Amniotic stem cell (primary cell): ENCODE measurements around the gene TKT.

Source experiments
- DNase-seq: peaks from one replicate; lab custom pipeline; 2025; lab: John Stamatoyannopoulos, UW

Gene TKT

DNA sequence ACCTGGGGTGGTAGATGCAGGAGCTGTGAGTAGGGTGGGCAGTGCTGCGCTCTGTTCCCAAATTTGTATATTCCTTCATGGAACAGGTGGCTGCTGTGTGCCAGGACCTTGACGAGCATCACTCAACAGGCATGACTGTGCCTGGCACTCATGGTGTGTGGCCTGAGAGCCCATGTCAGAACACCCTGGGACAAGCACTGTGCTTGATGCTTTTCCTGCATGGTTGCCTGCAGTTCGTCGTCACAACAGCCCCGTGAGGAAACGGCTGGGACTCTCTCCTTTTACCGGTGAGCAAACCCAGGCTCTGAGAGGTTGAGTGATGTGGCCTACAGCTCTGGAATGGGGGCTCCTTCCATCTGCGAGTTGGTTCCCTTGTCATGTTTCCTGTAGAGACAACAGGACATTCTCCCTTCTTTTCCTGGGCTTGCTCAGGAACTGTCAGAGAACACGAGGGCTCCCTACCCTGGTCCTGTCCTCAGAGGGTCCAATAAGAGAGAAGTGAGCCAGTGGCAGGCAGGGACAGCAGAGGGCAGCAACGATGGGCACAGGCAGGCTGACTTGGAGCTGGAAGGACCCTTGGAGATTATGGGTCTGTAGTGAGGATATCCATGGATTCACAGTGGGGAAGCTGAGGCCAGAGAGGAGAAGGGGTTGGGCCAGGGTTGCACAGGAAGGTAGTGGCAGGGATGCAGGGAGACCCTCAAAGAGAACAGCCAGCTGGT lies 57.4 kb downstream of the TKT start:
- no peak for DNase-seq

DNA sequence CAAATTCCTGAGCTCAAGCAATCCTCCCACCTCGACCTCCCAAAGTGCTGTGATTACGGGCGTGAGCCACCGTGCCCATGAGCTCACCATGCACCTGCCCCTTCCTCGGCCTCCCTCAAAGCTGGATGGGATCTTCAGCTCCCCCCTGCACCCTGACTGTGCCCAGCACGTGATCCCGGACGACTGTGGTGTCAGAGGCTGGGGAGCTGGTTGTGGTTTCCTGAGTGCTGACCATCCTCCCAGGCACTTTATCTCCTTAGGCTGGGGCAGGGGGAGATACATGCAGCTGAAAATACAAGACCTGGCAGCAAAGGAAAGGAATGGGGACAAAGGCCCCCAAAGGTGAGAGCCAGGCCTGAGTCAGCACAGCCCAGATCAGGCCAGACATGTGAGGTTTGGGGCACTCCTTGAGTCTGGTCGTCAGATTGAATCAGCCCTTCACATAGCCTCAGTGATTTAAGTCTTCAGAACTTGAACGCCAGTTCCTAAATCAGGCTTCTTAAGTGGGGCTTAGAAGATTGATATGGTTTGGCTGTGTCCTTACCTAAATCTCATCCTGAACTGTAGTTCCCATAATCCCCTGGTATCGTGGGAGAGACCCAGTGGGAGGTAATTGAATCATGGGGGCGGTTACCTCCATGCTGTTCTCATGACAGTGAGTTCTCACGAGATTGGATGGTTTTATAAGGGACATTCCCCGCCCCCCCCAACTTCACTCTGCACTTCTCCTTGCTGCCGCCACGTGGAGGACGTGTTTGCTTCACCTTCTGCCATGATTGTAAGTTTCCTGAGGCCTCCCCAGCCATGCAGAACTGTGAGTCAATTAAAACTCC lies 59.0 kb downstream of the TKT start:
- DNase-seq = no peak

DNA sequence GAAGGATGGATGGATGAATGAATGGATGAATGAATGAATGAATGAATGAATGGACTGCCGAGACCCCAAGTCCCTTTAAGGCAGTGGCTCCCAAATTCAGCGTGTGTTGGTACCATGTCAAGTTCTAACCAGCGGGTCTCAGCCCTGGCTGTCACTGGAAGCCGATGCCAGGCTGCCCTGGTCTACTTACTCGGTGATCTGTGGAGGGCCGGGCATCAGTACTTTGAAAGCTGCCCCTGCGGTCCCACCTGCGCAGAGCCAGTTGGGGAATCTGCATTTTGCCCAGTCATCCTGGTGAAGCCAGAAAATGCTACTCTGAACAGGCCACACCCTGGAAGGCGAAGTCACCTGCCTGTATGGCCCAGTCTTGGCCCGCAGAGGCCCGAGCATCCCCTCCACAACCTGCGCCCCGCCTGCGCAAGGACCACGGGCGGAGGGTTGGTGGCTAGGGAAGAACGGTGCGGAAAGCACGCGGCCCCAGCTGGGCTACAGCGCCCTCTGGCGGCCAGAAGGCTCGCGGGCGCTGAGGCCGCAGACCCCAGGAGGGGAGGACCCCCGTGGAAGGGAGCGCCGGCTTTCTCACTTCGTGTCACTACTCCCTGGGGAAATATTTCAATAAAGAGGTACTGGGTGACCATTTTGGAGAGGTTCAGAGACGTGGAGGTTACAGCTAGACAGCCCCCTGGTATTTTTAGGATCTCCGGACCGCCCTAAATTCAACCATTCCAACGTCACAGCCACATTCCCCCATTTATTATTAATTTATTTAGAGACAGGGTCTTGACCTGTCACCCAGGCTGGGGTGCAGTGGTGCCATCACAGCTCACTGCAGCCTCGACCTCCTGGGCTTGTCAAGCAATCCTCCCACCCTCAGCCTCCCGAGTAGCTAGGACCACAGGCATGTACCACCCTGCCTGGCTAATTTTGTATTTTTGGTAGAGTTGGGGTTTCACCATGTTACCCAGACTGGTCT lies 59.9 kb downstream of the TKT start:
- DNase-seq = no peak

DNA sequence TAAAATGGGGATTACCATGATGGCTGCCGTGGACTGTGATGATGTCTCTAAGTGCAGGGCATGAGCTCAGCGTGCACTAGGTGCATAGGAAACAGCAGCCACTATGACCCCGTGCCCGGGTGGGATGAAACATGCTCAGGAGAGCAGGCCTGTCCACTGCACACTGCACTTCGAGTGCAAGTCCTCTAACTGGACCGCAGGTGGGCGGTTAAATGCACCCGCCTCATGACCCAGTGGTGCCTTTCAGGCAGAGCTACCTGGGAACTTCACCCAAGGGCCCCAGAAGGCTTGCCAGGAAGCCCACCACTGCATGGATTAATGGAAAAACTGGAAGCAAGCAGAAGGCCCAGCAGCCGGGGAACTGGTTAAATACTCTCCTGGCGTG lies 60.8 kb downstream of the TKT start:
- DNase-seq = no peak

DNA sequence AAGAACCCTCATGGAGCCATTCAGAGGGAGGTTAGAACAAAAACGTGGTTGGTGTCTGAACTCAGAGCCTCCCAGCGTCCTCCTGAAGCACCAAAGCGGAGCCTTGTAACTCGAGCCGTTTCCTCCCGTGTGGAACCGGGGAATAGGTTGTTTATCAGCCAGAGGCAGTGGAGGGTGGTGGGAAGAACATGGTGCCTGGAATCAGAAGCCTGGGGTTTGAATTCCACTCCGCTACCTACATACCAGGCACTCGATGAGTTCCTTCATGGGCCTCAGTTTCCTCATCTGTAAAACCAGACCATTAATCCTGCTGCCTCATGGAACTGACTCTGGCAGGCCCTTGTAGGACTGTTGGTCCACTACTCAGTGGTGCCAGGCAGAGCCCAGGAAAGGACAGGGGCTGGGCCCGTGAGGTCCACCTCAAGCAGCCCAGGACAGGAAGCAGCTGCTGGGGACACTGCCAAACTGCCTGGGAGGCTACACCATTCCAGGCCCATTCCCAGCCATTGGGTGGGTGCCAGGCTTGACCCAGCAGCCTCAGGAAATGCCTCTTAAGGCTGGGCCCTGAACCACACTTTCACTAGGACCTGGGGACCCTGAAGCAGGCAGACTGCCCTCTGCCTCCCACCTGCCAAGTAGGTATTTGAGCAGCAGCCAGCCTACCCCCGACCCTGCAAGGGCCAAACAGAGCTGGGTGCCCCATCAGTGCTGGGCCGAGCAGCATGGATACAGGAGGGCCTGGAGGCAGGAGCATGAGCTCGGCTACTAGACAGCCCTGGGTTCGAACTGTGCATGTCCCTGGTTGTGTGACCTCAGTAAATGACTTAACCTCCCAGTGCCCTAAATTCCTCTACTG lies 61.4 kb downstream of the TKT start:
- DNase-seq = no peak

DNA sequence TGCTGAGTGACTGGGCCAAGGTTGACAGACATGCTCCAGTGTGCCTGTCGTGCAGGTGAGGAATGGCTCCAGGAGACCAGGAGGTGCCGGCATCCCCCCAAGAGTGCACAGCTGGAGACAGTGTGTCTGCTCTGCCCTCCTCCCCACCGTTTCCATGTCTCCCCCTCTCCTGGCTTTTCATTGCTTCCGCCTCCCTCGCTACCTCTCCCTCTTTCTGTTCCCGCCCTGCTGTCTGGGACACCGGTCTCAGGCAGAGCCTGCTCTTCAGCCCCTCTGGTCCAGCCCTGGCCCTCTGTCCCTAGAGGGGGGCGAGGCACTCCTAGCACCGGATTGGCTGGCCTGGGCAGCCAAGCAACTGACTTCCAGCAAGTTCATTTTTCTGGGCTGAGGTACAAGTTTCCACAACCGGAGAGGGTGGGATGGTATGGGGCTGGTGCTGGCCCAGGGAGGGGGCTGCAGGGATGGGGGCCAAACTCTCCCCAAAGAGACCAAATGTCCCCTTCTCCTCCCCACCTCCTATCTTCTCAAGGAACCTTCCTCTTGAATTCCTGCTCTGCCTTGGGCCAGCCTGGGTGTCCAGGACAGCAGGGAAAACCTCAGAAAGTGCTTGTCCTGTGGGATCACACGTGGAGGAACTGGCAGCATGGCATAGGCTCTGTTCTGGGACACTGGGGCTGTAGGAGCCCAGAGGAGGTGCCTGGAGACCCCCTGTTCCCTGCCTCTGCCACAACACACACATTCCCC lies 62.2 kb downstream of the TKT start:
- DNase-seq = no peak

DNA sequence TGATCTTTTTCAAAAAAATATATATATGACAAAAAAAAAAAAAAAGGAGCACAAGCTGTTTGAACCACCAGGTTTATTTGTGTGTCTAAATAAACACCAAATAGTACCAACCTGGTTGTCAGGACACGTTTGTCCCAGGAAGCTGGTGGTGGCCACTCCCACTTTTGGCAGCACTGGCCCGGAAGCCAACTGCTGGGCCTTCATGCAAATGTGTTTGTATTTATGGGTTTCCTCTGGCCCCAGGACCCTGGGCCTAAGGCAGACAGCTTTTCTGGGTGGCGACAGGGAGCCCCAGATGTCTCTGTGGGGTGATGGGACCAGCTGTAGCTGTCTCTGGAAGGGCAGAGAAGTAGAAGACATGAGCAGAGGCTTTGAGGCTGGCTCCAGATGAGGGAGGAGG lies 63.2 kb downstream of the TKT start:
- no peak for DNase-seq

DNA sequence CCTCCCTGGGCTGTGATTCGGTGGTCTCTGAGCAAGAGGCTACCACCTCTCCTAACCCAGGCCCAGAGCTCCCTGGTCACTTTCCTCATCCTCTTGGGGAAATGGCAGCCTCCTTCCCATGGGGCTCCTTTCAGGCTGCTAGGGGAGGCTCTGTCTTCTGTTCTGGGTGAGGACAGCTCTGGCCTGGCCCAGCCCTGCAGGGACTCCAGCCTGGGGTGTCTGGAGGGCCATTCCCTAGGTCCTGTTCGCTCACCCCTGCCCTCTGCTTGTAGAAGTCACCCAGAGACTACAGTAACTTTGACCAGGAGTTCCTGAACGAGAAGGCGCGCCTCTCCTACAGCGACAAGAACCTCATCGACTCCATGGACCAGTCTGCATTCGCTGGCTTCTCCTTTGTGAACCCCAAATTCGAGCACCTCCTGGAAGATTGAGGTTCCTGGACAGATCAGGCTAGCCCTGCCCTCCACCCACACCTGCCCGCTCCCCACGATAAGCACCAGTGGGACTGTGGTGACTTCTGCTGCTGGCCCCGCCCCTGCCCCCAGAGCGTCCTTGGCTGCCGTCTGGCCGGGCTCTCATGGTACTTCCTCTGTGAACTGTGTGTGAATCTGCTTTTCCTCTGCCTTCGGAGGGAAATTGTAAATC lies 63.9 kb downstream of the TKT start:
- no peak for DNase-seq

DNA sequence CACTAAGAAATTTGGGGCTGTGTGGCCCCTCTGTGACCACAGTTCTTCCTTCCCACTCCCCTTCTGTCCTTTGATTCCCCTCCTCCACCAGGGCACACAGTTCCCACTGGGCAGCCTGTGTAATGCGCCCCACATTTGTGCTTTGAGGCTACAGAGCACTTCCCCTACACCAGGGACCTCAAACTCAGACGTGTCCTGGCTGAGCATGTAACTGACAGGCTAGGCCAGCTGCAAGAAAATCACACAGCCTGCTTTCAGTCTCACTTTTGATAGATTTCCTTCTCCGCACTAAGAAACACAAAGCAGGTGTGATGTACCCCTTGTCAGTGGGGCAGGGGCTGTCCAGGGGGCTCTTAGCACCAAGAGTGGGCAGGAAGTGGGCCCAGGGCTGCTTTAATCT lies 65.2 kb downstream of the TKT start:
- DNase-seq = no peak

DNA sequence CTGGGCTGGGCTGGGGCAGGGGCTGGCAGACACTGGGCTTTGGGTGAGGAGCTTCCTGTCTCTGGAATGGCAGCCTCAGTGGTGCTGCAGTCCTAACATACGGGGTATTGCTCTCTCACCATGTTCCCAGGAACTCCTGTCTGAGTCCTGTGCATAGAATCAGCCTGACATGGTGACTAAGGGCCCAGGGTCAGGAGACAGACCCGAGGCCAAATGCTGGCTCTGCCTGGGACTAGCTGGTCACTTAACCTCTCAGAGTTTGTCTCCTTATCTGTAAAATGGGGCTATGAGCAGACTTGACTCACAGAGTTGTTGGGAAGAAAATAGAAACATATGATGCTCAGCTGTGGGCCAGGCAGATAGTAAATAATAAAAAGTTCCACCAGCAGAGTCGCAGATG lies 66.5 kb downstream of the TKT start:
- no peak for DNase-seq

DNA sequence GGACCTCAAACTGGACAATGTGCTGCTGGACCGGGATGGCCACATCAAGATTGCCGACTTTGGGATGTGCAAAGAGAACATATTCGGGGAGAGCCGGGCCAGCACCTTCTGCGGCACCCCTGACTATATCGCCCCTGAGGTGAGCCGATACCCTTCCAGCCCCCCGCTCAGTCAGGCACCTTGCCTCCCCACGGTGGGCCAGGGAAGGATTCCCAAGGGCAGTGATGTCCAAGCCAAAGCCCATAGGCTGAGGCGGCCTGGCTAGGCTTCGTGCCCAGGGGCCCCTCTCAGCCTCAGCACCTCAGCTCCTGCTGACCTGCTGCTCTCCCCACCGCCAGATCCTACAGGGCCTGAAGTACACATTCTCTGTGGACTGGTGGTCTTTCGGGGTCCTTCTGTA lies 67.1 kb downstream of the TKT start:
- no peak for DNase-seq

DNA sequence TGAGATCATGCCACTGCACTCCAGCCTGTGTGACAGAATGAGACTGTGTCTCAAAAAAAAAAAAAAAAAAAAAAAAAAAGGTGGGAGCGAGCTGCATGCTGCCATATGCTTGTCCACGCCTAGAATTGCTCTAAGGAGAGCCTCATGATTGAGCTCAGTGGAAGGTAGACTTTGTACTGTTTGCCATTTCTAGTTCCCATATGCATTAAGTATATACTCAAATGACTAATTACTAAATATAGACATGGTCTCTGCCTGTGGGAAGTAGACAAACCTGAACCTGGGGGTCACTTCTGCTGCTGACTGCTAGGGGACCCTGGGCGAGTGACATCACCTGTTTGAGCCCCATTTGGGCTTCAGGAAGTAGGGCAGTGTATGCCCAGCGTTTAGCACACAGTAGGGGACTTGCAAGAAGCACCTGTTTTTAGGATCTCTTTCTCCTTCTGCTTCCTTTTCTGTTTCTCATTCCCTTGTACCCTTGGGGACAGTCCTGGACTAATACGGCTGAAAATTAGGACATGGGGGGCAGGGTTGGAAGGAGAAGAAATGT lies 67.6 kb downstream of the TKT start:
- DNase-seq = no peak

DNA sequence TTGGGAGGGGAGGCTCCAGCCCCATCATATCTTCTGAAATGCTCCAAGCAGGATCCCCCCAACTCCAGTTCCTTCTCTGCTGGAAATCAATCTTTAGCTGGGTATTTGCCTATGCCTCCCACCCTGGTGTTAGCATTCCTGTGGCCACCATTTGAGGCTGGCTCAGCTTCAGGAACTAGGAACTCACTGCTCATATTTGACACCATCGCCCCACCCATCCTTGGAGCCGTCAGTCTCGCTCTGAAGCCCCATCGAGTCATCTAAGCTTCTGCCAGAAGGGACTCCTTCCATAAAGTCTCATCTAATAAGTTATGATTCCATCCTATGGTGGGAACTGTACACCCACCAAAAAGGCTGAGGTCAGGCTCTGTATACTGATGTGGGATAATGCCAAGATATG lies 68.4 kb downstream of the TKT start:
- DNase-seq = no peak

DNA sequence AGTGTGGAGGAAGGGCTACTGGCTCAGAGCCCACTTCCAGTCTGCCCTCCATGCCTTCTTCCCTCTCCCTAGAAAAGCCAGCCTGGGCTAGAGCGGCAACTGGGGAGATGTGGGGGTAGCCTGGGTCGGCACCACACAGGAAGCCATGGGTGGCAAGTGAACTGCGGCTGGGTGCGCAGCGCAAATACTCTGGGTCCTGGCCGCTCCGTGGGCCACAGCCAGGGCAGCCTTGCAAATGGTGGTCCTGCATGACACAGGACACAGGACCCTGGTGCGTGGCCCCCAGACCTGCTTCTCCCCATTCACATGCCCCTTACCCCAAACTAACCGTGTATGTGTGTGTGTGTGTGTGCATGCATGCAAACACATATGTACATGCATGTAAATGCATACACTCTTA lies 69.1 kb downstream of the TKT start:
- DNase-seq = no peak

DNA sequence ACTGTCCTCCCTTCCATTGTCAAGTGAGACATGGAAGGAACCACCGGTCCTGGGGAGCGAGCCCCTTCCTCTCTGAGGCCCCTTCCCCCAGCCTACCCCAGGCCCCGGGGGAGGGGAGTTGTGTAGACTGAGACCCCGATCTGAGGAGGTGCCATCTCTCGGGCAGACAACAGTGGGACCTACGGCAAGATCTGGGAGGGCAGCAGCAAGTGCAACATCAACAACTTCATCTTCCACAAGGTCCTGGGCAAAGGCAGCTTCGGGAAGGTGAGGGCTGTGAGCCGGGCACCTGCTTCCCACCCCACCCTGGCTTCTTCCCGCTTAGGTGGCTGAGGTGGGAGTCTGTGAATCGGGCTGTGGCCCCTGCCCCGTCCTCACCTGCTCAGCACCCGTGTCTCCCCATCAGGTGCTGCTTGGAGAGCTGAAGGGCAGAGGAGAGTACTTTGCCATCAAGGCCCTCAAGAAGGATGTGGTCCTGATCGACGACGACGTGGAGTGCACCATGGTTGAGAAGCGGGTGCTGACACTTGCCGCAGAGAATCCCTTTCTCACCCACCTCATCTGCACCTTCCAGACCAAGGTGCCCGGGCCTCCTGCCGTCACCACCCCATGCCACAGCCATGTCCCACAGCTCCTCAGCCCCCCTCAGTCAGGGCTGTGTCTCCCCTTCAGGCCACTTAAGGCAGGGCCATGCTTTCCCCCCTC lies 69.9 kb downstream of the TKT start:
- DNase-seq = no peak

DNA sequence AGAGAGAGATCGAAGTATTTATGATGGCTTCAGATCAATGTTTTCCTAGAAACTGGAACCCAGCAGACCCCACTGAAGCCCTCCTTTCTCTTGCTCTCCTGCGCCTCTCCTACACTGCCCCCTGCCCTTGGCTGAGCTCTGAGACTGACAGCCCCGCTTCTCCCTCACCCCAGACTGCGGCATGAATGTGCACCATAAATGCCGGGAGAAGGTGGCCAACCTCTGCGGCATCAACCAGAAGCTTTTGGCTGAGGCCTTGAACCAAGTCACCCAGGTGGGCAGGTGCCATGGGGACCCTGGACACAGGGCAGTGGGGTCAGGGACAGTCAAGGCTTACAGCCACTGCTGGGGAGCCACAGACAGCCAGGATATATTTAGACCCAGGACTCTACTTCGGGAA lies 71.1 kb downstream of the TKT start:
- DNase-seq = no peak

DNA sequence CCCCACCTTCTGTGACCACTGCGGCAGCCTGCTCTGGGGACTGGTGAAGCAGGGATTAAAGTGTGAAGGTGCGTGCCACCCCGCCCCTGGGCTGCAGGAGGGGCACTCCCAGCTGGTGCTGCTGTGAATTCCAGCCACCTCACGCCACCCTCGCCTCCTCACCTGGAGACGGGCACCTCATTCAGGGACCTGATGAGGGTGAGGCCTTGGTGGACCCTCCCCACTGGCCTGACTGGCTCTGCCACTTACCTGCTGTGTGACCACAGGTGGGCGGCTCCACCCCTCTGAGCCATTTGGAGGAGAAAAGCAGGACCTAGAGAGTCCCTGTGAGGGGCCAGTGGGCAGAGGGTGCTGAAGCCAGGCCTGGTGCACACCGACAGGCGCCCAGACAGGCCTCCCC lies 72.3 kb downstream of the TKT start:
- no peak for DNase-seq

DNA sequence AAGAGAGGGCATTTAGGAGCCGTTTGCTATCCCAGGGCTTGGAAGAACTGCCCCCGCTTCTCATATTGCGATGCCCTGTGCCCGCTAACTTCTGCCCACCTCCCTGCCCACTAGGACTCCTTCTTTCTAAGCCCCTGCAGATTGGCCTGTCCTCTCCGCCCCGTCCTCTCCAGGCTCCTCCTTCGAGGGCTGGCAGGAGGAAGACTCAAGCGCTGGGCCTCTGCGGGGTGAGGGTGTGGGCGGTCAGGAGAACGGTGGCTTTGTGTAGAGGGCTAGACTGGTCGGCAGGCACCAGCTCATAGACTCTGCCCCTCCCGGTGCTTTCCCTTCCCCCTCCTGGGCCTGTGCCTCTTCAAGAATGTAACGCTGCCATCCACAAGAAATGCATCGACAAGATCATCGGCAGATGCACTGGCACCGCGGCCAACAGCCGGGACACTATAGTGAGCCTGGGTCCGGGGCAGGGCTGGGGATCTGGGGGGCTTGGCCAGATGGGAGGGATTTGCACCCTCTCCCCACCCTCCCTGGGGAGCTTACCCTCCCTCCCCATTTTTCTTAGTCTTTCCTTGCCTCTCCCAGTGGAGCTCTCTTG lies 73.0 kb downstream of the TKT start:
- no peak for DNase-seq

DNA sequence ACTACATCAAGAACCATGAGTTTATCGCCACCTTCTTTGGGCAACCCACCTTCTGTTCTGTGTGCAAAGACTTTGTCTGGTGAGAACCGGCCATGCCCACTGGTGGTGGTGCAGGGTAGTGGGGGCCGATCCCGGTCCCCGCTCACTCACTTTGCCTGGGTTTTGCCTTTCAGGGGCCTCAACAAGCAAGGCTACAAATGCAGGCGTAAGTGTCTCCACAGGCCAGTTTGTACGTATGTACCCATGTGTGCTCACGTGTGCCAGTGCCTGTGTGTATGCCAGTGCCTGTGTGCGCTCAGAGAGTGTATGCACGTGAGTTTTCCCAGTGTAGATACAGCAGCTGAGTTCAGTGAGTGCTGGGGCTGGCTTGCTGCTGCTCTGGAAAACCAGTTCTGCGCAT lies 74.3 kb downstream of the TKT start:
- no peak for DNase-seq
